Endothelial cell of umbilical vein (primary cell): ENCODE data around the gene SERPINE3. TPM values are rescaled to one million over a fixed set of nuclear protein-coding genes. Genes with fewer than 3 reads are reported as not detected.

Experiments used
- BruUV-seq: library from RNA; stranded (reverse); fragments of 400-500 nt; replicated peaks from 2 replicates; lab custom pipeline; 2021; lab: Mats Ljungman, UMichigan
- CTCF ChIA-PET: fragments of 300-600, 350-600 bp; sonication (Branson Sonifier 250); formaldehyde crosslinking; loops from one replicate; lab custom pipeline; 2021; ENCODE audit warnings: antibody characterized with exemption, inconsistent platforms; lab: Charles Lee
- POLR2A ChIA-PET: fragments of 300-600, 350-600 bp; sonication (Branson Sonifier 250); formaldehyde crosslinking; loops from one replicate; lab custom pipeline; 2021; ENCODE audit warnings: antibody characterized with exemption, inconsistent platforms; lab: Charles Lee
- DNase-seq: peaks from one replicate; pipeline ENCODE4 v3.0.0-alpha.2; 2011; ENCODE audit warnings: low read depth, low spot score
- FAIRE-seq: peaks from 2 replicates; lab custom pipeline; 2011; peaks lifted over from hg19 to GRCh38; lab: Jason Lieb, UNC
- H2AFZ ChIP-seq: 2 replicates; pipeline ENCODE4 v1.6.0; 2012; ENCODE audit warnings: low read depth, low read length, control low read depth, inconsistent platforms
- H3K27ac ChIP-seq: 2 replicates; pipeline ENCODE4 v1.5.1; 2011; ENCODE audit warnings: low read depth, mild to moderate bottlenecking, control low read depth, low read length, moderate library complexity; ENCODE audit not compliant: insufficient read depth
- H3K27me3 ChIP-seq, 2 experiments: 2 replicates each; pipeline versions ENCODE4 v1.6.0 to v1.6.1; 2011; ENCODE audit warnings: low read length in 2 of 2, mixed read lengths in 1 of 2; ENCODE audit not compliant: control insufficient read depth in 2 of 2, insufficient read depth in 2 of 2
- H3K36me3 ChIP-seq, 2 experiments: 2 replicates in 1 of 2; 3 replicates in 1 of 2; pipeline ENCODE4 v1.5.1; 2011; ENCODE audit warnings: low read length in 2 of 2, mild to moderate bottlenecking in 1 of 2, moderate library complexity in 1 of 2; ENCODE audit not compliant: control insufficient read depth in 2 of 2, insufficient read depth in 2 of 2; ENCODE audit errors: extremely low read depth in 1 of 2
- H3K4me1 ChIP-seq: 3 replicates; pipeline ENCODE4 v1.5.1; 2011; ENCODE audit warnings: mild to moderate bottlenecking, low read length; ENCODE audit not compliant: control insufficient read depth, insufficient read depth; ENCODE audit errors: extremely low read depth
- H3K4me2 ChIP-seq: 2 replicates; pipeline ENCODE4 v1.6.1; 2011; ENCODE audit warnings: low read length, control low read depth, mixed read lengths; ENCODE audit not compliant: insufficient read depth
- H3K4me3 ChIP-seq, 3 experiments: fragments of 200-600 bp in 1 of 3; sonication (generic), shearing (Covaris generic) in 1 of 3; replicated peaks in 1 of 3; 2 replicates each; pipeline ENCODE4 v1.5.1; 2011 to 2016; ENCODE audit warnings: control low read depth in 3 of 3, low read length in 3 of 3, mild to moderate bottlenecking in 2 of 3, inconsistent platforms in 1 of 3, low read depth in 1 of 3, moderate library complexity in 1 of 3; ENCODE audit not compliant: insufficient read depth in 1 of 3
- H3K79me2 ChIP-seq: 2 replicates; pipeline ENCODE4 v1.6.0; 2012; ENCODE audit warnings: low read length, inconsistent platforms; ENCODE audit not compliant: control insufficient read depth, insufficient read depth
- H3K9ac ChIP-seq: replicated peaks from 2 replicates; pipeline ENCODE3; 2011; ENCODE audit warnings: low read length, control low read depth; ENCODE audit not compliant: insufficient read depth; ENCODE audit errors: extremely low read depth
- H3K9me1 ChIP-seq: replicated peaks from 3 replicates; pipeline ENCODE4 v1.6.0; 2011; ENCODE audit warnings: mild to moderate bottlenecking, low read length; ENCODE audit not compliant: control insufficient read depth, insufficient read depth; ENCODE audit errors: extremely low read depth
- H3K9me3 ChIP-seq: replicated peaks from 2 replicates; pipeline ENCODE4 v1.5.1; 2012; ENCODE audit warnings: low read length, inconsistent platforms; ENCODE audit not compliant: control insufficient read depth, insufficient read depth
- H4K20me1 ChIP-seq: replicated peaks from 2 replicates; pipeline ENCODE3; 2011; ENCODE audit warnings: mild to moderate bottlenecking, low read length; ENCODE audit not compliant: control insufficient read depth, insufficient read depth; ENCODE audit errors: extremely low read depth
- EZH2 ChIP-seq: IDR thresholded peaks from 2 replicates; pipeline ENCODE4 v1.6.1; 2012; ENCODE audit warnings: borderline replicate concordance, low read depth, mild to moderate bottlenecking, moderate library complexity, low read length, inconsistent platforms; ENCODE audit not compliant: severe bottlenecking
- FOS ChIP-seq: IDR thresholded peaks from 2 replicates; pipeline ENCODE4 v1.6.1; 2011; ENCODE audit warnings: mild to moderate bottlenecking, low read length, moderate library complexity, borderline replicate concordance; ENCODE audit not compliant: insufficient read depth
- GATA2 ChIP-seq: IDR thresholded peaks from 2 replicates; pipeline ENCODE4 v1.7.0; 2011; ENCODE audit warnings: low read depth, mild to moderate bottlenecking, moderate library complexity, mixed read lengths, low read length; ENCODE audit not compliant: insufficient read length, insufficient read depth
- JUN ChIP-seq: IDR thresholded peaks from 2 replicates; pipeline ENCODE4 v1.6.1; 2011; ENCODE audit warnings: borderline replicate concordance, low read depth; ENCODE audit not compliant: insufficient read length, insufficient read depth
- MAX ChIP-seq: IDR thresholded peaks from 2 replicates; pipeline ENCODE4 v1.6.1; 2011; ENCODE audit not compliant: insufficient read depth, insufficient read length
- MYC ChIP-seq: IDR thresholded peaks from one replicate; pipeline ENCODE4 v1.6.1; 2011; ENCODE audit warnings: mild to moderate bottlenecking, low read depth, low read length
- POLR2A ChIP-seq: IDR thresholded peaks from 2 replicates; pipeline ENCODE4 v1.6.1; 2012; ENCODE audit warnings: low read depth, mild to moderate bottlenecking, control low read depth, low read length
- POLR2AphosphoS5 ChIP-seq: IDR thresholded peaks from 2 replicates; pipeline ENCODE4 v1.6.1; 2012; ENCODE audit warnings: low read depth, mild to moderate bottlenecking, control low read depth, low read length, moderate library complexity; ENCODE audit not compliant: insufficient read depth
- dilution Hi-C: fragments of 300-500 bp; cut with MboI; formaldehyde crosslinking; loops from one replicate; pipeline ENCODE4 v1.15.0; 2019; ENCODE audit warnings: low sequenced_read_pairs; ENCODE audit not compliant: extremely low pct_ligation_motif_present
- intact Hi-C: fragments of 100-400 bp; cut with micrococcal nuclease; formaldehyde crosslinking; loops from one replicate; pipeline ENCODE4 v1.10.0; 2022
- polyA plus RNA-seq, 4 experiments: library from polyadenylated mRNA; depleted of rRNA in 3 of 4; stranded (reverse) in 3 of 4; unstranded in 1 of 4; fragments of >200 nt; gene quantifications; 2 replicates each; pipeline versions ENCODE4 v1.2.1 to v1.2.3, GENCODE V29; 2011 to 2012; ENCODE audit warnings: missing spikeins in 1 of 4
- total RNA-seq: library from RNA; stranded (reverse); gene quantifications from 2 replicates; pipeline ENCODE4 v1.2.3, GENCODE V29; 2021
- TF ChIP-seq, protein P1 (sequence below), 2 donors: IDR thresholded peaks; 1 replicate in 1 of 2; 2 replicates in 1 of 2; pipeline ENCODE4 v1.5.1; 2011; ENCODE audit warnings: low read length in 2 of 2, mild to moderate bottlenecking in 2 of 2, moderate library complexity in 2 of 2, control low read depth in 1 of 2, inconsistent platforms in 1 of 2, low read depth in 1 of 2; ENCODE audit not compliant: insufficient read depth in 1 of 2; ENCODE audit errors: extremely low read depth in 1 of 2

The SERPINE3 gene
- total and polyA plus RNA-seq, 2 donors (not counting 3 experiments of a cell fraction or from before 2014, with no cell fraction given), result not detected

DNA sequence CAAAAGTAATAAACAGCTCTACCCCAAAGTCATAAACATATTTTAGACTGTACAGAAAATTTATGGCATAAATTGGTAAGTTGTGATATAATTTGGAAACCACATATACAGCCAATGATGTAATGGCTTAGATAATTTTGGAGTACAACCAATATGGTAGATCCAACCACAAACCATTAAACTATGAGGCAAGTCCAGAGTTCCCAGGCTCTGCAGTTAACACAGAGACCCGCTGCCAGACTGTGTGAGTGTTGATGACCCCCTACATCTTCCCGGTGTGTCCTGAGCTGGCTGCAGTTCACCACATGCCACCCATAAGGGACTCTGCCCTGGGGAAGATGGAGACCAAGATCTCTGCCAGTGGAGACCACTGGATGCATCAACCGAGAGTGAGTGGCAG, 9.9 kb upstream of the SERPINE3 start:
- Histone ChIP-seq H3K27ac (no peak overlapping the region), H3K4me2 (no peak overlapping the region), H3K9me3 (no peaks in the 10 kb centered on the region), H3K9me1 (no peaks in the 10 kb centered on the region), H4K20me1 (no peaks in the 10 kb centered on the region), H3K79me2 (no peaks in the 10 kb centered on the region), H3K9ac (no peak overlapping the region), H3K27me3 (peaks cover 0 to 3% of the 10 kb centered on the region in 2 experiments), H2AFZ (no peak overlapping the region), H3K36me3 (no peaks in the 10 kb centered on the region), H3K4me1 (no peaks in the 10 kb centered on the region), H3K4me3 (no peak overlapping the region)
- intact Hi-C loops, result no loop called here
- ChIA-PET POLR2A (no interaction called here), CTCF (interaction anchor here (2.6 kb wide), 1 partner anchor 14 kb away, joined by 7 read pairs; no protein-coding TSS in a partner anchor)
- BruUV-seq, result no TSS peak
- DNase-seq, result no peak
- TF ChIP-seq GATA2, result no peak
- no peak for TF ChIP-seq POLR2AphosphoS5
- no peak for TF ChIP-seq JUN
- no peak for TF ChIP-seq POLR2A
- TF ChIP-seq, protein P1, sequence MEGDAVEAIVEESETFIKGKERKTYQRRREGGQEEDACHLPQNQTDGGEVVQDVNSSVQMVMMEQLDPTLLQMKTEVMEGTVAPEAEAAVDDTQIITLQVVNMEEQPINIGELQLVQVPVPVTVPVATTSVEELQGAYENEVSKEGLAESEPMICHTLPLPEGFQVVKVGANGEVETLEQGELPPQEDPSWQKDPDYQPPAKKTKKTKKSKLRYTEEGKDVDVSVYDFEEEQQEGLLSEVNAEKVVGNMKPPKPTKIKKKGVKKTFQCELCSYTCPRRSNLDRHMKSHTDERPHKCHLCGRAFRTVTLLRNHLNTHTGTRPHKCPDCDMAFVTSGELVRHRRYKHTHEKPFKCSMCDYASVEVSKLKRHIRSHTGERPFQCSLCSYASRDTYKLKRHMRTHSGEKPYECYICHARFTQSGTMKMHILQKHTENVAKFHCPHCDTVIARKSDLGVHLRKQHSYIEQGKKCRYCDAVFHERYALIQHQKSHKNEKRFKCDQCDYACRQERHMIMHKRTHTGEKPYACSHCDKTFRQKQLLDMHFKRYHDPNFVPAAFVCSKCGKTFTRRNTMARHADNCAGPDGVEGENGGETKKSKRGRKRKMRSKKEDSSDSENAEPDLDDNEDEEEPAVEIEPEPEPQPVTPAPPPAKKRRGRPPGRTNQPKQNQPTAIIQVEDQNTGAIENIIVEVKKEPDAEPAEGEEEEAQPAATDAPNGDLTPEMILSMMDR (IDR thresholded peaks at IDR 0.05; ENCODE audit: extremely low read depth in 1 of 2, insufficient read depth in 1 of 2, low read depth in 1 of 2, low read length in 2 of 2), result no peak
- no peak for TF ChIP-seq MYC
- no peak for TF ChIP-seq MAX
- TF ChIP-seq EZH2, result no peak
- no peak for TF ChIP-seq FOS
- dilution Hi-C loops, result no loop called here
- FAIRE-seq, result no peak
